GM23338 (cell line): ENCODE results near the gene CH25H. TPM values are rescaled to one million over a fixed set of nuclear protein-coding genes. Genes with fewer than 3 reads are reported as not detected.

Experiments
- ATAC-seq: fragments of 200-7000 bp; cut with Tn5 transposase; 3 replicates; pipeline ENCODE4 v1.9.1; 2020
- DNase-seq: peaks from one replicate; pipeline ENCODE4 v3.0.0-alpha.2; 2015; ENCODE audit warnings: low spot score
- H2AFZ ChIP-seq: fragments of 200-600 bp; sonication (generic); 2 replicates; pipeline ENCODE4 v1.8.0; 2016; ENCODE audit warnings: antibody characterized with exemption, mild to moderate bottlenecking, moderate library complexity
- H3F3A ChIP-seq: fragments of 200-600 bp; sonication (generic); replicated peaks from 2 replicates; pipeline ENCODE4 v1.8.0; 2017; ENCODE audit warnings: antibody characterized with exemption, mixed run types, low read depth
- H3K27ac ChIP-seq: fragments of 200-600 bp; sonication (generic); 2 replicates; pipeline ENCODE4 v1.6.1; 2016; ENCODE audit warnings: low read depth
- H3K27me3 ChIP-seq: fragments of 200-600 bp; sonication (generic); 2 replicates; pipeline ENCODE4 v1.8.0; 2016; ENCODE audit warnings: mild to moderate bottlenecking, mixed run types, moderate library complexity; ENCODE audit not compliant: insufficient read depth
- H3K36me3 ChIP-seq: fragments of 200-600 bp; sonication (generic); 2 replicates; pipeline ENCODE4 v1.8.0; 2016; ENCODE audit warnings: mild to moderate bottlenecking; ENCODE audit not compliant: insufficient read depth
- H3K4me1 ChIP-seq: fragments of 200-600 bp; sonication (generic); 2 replicates; pipeline ENCODE4 v1.8.0; 2016; ENCODE audit warnings: mild to moderate bottlenecking, moderate library complexity; ENCODE audit not compliant: insufficient read depth
- H3K4me2 ChIP-seq: fragments of 200-600 bp; sonication (generic); 2 replicates; pipeline ENCODE4 v1.7.1; 2017; ENCODE audit warnings: mixed run types
- H3K4me3 ChIP-seq: fragments of 200-600 bp; sonication (generic); 2 replicates; pipeline ENCODE4 v1.6.1; 2016; ENCODE audit warnings: mixed run types
- H3K79me2 ChIP-seq: fragments of 200-600 bp; sonication (generic); replicated peaks from 2 replicates; pipeline ENCODE4 v1.8.0; 2017; ENCODE audit warnings: mild to moderate bottlenecking; ENCODE audit not compliant: insufficient read depth
- H3K9me2 ChIP-seq: fragments of 200-600 bp; sonication (generic); 2 replicates; pipeline ENCODE4 v1.8.0; 2017; ENCODE audit not compliant: insufficient read depth
- H4K20me1 ChIP-seq: fragments of 200-600 bp; sonication (generic); replicated peaks from 2 replicates; pipeline ENCODE4 v1.8.0; 2017; ENCODE audit warnings: mild to moderate bottlenecking; ENCODE audit not compliant: insufficient read depth
- H3K27ac Mint-ChIP-seq: 2 replicates; pipeline ENCODE4 v1.8.0; 2020; ENCODE audit warnings: inconsistent platforms, mild to moderate bottlenecking, moderate library complexity, mixed read lengths
- H3K27me3 Mint-ChIP-seq: 3 replicates; pipeline ENCODE4 v1.8.0; 2022; ENCODE audit warnings: low read depth, mild to moderate bottlenecking, moderate library complexity, mixed read lengths, inconsistent platforms; ENCODE audit not compliant: insufficient read depth, poor library complexity
- H3K36me3 Mint-ChIP-seq: 3 replicates; pipeline ENCODE4 v1.8.0; 2021; ENCODE audit warnings: low read depth, mild to moderate bottlenecking, inconsistent platforms, moderate library complexity, mixed read lengths
- H3K4me1 Mint-ChIP-seq: 3 replicates; pipeline ENCODE4 v1.8.0; 2020; ENCODE audit warnings: mild to moderate bottlenecking, inconsistent platforms, mixed read lengths
- H3K4me3 Mint-ChIP-seq: 3 replicates; pipeline ENCODE4 v1.8.0; 2021; ENCODE audit warnings: moderate library complexity, mild to moderate bottlenecking, inconsistent platforms, mixed read lengths
- H3K9me3 Mint-ChIP-seq: 3 replicates; pipeline ENCODE4 v1.8.0; 2020; ENCODE audit warnings: moderate library complexity, mild to moderate bottlenecking, inconsistent platforms, mixed read lengths
- CREB1 ChIP-seq: fragments of 250-450 bp; sonication (Bioruptor Pico); IDR thresholded peaks from 2 replicates; pipeline ENCODE4 v1.5.0; 2020; ENCODE audit warnings: low read depth, mild to moderate bottlenecking, moderate library complexity
- EZH2phosphoT487 ChIP-seq: fragments of 200-600 bp; sonication (generic); IDR thresholded peaks from one replicate; pipeline ENCODE4 v1.8.1; 2018; ENCODE audit warnings: antibody characterized with exemption; ENCODE audit not compliant: unreplicated experiment
- JUNB ChIP-seq: IDR thresholded peaks from one replicate; pipeline ENCODE4 v1.6.1; 2016; ENCODE audit warnings: antibody characterized with exemption; ENCODE audit not compliant: unreplicated experiment
- NANOG ChIP-seq: IDR thresholded peaks from 2 replicates; pipeline ENCODE4 v1.6.1; 2016; ENCODE audit warnings: antibody characterized with exemption, borderline replicate concordance
- POLR2AphosphoS5 ChIP-seq: IDR thresholded peaks from 2 replicates; pipeline ENCODE4 v1.6.1; 2016; ENCODE audit warnings: antibody characterized with exemption, low read depth
- STAT1 ChIP-seq: IDR thresholded peaks from one replicate; pipeline ENCODE4 v1.6.1; 2016; ENCODE audit warnings: antibody characterized with exemption; ENCODE audit not compliant: unreplicated experiment
- ZNF331 ChIP-seq: fragments of 250-450 bp; sonication (Bioruptor Pico); IDR thresholded peaks from 2 replicates; pipeline ENCODE4 v1.5.0; 2020; ENCODE audit warnings: low read depth, mild to moderate bottlenecking, moderate library complexity
- polyA plus RNA-seq: library from polyadenylated mRNA; unstranded; fragments of >200 nt; fragmentation: Nextera tagmentation; extraction: Ambion mirVana; gene quantifications from 2 replicates; pipeline ENCODE4 v1.2.1, GENCODE V29; 2016
- total RNA-seq: library from RNA; depleted of rRNA; stranded (reverse); fragments of >200 nt; shearing (Covaris generic); gene quantifications from 2 replicates; pipeline ENCODE4 v1.2.3, GENCODE V29; 2014
- TF ChIP-seq, protein P1 (sequence below): fragments of 250-450 bp; sonication (Bioruptor Pico); IDR thresholded peaks from 2 replicates; pipeline ENCODE4 v1.5.0; 2020; ENCODE audit warnings: mild to moderate bottlenecking, moderate library complexity
- TF ChIP-seq, protein P2 (sequence below): IDR thresholded peaks from one replicate; pipeline ENCODE4 v1.6.1; 2018; ENCODE audit warnings: antibody characterized with exemption; ENCODE audit not compliant: unreplicated experiment
- TF ChIP-seq, protein P3 (sequence below): IDR thresholded peaks from 2 replicates; pipeline ENCODE4 v1.6.1; 2016; ENCODE audit warnings: antibody characterized with exemption

Gene CH25H
- total and polyA plus RNA-seq, 2 experiments from 2014 or later: 1.3 to 1.7 TPM

DNA sequence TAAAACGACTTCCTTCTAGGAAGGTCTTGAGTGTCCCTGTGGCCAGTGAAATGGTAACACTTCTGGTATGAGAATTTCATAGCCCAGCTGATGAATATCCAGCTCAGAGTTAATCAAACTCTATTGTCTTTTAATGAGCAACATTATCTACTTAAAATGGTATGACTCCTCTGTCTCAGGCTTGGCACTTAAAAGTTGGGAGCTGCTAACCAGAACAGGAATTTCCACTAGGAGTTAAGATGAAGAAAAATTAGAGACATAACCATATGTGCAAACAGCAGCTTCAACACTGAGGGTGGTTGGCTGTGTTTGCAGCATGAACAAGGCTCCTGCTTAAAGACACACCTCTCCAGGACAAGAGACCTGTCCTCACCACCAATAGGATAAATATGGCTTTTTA, 46.8 kb downstream of the CH25H start:
- TF ChIP-seq, protein P1, sequence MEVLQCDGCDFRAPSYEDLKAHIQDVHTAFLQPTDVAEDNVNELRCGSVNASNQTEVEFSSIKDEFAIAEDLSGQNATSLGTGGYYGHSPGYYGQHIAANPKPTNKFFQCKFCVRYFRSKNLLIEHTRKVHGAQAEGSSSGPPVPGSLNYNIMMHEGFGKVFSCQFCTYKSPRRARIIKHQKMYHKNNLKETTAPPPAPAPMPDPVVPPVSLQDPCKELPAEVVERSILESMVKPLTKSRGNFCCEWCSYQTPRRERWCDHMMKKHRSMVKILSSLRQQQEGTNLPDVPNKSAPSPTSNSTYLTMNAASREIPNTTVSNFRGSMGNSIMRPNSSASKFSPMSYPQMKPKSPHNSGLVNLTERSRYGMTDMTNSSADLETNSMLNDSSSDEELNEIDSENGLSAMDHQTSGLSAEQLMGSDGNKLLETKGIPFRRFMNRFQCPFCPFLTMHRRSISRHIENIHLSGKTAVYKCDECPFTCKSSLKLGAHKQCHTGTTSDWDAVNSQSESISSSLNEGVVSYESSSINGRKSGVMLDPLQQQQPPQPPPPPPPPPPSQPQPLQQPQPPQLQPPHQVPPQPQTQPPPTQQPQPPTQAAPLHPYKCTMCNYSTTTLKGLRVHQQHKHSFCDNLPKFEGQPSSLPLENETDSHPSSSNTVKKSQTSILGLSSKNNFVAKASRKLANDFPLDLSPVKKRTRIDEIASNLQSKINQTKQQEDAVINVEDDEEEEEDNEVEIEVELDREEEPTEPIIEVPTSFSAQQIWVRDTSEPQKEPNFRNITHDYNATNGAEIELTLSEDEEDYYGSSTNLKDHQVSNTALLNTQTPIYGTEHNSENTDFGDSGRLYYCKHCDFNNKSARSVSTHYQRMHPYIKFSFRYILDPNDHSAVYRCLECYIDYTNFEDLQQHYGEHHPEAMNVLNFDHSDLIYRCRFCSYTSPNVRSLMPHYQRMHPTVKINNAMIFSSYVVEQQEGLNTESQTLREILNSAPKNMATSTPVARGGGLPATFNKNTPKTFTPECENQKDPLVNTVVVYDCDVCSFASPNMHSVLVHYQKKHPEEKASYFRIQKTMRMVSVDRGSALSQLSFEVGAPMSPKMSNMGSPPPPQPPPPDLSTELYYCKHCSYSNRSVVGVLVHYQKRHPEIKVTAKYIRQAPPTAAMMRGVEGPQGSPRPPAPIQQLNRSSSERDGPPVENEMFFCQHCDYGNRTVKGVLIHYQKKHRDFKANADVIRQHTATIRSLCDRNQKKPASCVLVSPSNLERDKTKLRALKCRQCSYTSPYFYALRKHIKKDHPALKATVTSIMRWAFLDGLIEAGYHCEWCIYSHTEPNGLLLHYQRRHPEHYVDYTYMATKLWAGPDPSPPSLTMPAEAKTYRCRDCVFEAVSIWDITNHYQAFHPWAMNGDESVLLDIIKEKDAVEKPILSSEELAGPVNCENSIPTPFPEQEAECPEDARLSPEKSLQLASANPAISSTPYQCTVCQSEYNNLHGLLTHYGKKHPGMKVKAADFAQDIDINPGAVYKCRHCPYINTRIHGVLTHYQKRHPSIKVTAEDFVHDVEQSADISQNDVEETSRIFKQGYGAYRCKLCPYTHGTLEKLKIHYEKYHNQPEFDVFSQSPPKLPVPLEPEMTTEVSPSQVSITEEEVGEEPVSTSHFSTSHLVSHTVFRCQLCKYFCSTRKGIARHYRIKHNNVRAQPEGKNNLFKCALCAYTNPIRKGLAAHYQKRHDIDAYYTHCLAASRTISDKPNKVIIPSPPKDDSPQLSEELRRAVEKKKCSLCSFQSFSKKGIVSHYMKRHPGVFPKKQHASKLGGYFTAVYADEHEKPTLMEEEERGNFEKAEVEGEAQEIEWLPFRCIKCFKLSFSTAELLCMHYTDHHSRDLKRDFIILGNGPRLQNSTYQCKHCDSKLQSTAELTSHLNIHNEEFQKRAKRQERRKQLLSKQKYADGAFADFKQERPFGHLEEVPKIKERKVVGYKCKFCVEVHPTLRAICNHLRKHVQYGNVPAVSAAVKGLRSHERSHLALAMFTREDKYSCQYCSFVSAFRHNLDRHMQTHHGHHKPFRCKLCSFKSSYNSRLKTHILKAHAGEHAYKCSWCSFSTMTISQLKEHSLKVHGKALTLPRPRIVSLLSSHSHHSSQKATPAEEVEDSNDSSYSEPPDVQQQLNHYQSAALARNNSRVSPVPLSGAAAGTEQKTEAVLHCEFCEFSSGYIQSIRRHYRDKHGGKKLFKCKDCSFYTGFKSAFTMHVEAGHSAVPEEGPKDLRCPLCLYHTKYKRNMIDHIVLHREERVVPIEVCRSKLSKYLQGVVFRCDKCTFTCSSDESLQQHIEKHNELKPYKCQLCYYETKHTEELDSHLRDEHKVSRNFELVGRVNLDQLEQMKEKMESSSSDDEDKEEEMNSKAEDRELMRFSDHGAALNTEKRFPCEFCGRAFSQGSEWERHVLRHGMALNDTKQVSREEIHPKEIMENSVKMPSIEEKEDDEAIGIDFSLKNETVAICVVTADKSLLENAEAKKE (CRISPR knock-in tag): no peak
- TF ChIP-seq STAT1 (no peak), NANOG (no peak)
- H3K27ac Mint-ChIP-seq: no peak overlapping the region
- Histone ChIP-seq H3K4me3 (no peak overlapping the region), H2AFZ (no peak overlapping the region), H3K4me1 (no peaks in the 10 kb centered on the region), H3K79me2 (no peaks in the 10 kb centered on the region), H3K27ac (no peak overlapping the region), H3K9me2 (peaks cover 6% of the 10 kb centered on the region; the same call in 1 of the 2 replicates), H3F3A (no peaks in the 10 kb centered on the region), H4K20me1 (no peaks in the 10 kb centered on the region), H3K36me3 (no peaks in the 10 kb centered on the region), H3K27me3 (no peaks in the 10 kb centered on the region), H3K4me2 (no peak overlapping the region)
- H3K36me3 Mint-ChIP-seq: no peaks in the 10 kb centered on the region
- DNase-seq: no peak
- H3K9me3 Mint-ChIP-seq: no peaks in the 10 kb centered on the region; the same call in 2 of the 3 replicates
- no peak overlapping the region for H3K4me3 Mint-ChIP-seq
- no peak for ATAC-seq
- no peaks in the 10 kb centered on the region for H3K27me3 Mint-ChIP-seq
- H3K4me1 Mint-ChIP-seq: no peaks in the 10 kb centered on the region

DNA sequence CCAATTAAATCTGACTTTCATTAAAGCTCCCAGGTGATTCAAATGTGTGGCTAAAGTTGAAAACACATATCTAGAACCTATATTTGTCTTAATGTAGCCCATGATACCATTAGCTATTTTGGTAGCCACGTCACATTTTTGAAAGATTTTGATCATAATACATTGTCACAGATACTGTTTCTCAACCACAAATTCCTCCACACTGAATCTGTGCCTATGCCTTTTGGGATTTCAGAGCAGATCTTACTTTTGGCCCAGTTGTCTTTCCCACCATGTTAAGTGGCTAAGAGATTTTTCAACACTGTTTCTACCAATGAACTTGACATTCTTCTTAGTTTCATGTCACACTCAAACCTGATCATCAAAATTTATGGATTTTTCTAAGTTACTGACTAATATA, 47.4 kb downstream of the CH25H start:
- no peaks in the 10 kb centered on the region for H3K4me1 Mint-ChIP-seq
- H3K27ac Mint-ChIP-seq: no peak overlapping the region
- no peak for TF ChIP-seq EZH2phosphoT487
- no peak for TF ChIP-seq POLR2AphosphoS5
- TF ChIP-seq, protein P2, sequence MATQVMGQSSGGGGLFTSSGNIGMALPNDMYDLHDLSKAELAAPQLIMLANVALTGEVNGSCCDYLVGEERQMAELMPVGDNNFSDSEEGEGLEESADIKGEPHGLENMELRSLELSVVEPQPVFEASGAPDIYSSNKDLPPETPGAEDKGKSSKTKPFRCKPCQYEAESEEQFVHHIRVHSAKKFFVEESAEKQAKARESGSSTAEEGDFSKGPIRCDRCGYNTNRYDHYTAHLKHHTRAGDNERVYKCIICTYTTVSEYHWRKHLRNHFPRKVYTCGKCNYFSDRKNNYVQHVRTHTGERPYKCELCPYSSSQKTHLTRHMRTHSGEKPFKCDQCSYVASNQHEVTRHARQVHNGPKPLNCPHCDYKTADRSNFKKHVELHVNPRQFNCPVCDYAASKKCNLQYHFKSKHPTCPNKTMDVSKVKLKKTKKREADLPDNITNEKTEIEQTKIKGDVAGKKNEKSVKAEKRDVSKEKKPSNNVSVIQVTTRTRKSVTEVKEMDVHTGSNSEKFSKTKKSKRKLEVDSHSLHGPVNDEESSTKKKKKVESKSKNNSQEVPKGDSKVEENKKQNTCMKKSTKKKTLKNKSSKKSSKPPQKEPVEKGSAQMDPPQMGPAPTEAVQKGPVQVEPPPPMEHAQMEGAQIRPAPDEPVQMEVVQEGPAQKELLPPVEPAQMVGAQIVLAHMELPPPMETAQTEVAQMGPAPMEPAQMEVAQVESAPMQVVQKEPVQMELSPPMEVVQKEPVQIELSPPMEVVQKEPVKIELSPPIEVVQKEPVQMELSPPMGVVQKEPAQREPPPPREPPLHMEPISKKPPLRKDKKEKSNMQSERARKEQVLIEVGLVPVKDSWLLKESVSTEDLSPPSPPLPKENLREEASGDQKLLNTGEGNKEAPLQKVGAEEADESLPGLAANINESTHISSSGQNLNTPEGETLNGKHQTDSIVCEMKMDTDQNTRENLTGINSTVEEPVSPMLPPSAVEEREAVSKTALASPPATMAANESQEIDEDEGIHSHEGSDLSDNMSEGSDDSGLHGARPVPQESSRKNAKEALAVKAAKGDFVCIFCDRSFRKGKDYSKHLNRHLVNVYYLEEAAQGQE: no peak
- no peak for TF ChIP-seq JUNB
- TF ChIP-seq ZNF331 (CRISPR knock-in tag): no peak
- TF ChIP-seq CREB1 (CRISPR knock-in tag): no peak
- no peak for TF ChIP-seq STAT1
- TF ChIP-seq, protein P3, sequence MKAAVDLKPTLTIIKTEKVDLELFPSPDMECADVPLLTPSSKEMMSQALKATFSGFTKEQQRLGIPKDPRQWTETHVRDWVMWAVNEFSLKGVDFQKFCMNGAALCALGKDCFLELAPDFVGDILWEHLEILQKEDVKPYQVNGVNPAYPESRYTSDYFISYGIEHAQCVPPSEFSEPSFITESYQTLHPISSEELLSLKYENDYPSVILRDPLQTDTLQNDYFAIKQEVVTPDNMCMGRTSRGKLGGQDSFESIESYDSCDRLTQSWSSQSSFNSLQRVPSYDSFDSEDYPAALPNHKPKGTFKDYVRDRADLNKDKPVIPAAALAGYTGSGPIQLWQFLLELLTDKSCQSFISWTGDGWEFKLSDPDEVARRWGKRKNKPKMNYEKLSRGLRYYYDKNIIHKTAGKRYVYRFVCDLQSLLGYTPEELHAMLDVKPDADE: no peak

More for the DNA sequence above, 47.4 kb downstream of the CH25H start:
- H3K9me3 Mint-ChIP-seq: no peaks in the 10 kb centered on the region; the same call in 2 of the 3 replicates
- H3K9me2 ChIP-seq: peaks cover 4% of the 10 kb centered on the region; the same call in 1 of the 2 replicates
- no peaks in the 10 kb centered on the region for H3K36me3 ChIP-seq
- no peaks in the 10 kb centered on the region for H3K27me3 ChIP-seq
- no peaks in the 10 kb centered on the region for H3F3A ChIP-seq
- no peaks in the 10 kb centered on the region for H3K27me3 Mint-ChIP-seq
- H4K20me1 ChIP-seq: no peaks in the 10 kb centered on the region
- H2AFZ ChIP-seq: peak overlapping the region; percentile 12; the same call in 1 of the 2 replicates
- H3K4me1 ChIP-seq: no peaks in the 10 kb centered on the region
- H3K79me2 ChIP-seq: no peaks in the 10 kb centered on the region
- no peak overlapping the region for H3K4me2 ChIP-seq
- H3K36me3 Mint-ChIP-seq: no peaks in the 10 kb centered on the region
- H3K4me3 Mint-ChIP-seq: no peak overlapping the region
- ATAC-seq: no peak
- no peak overlapping the region for H3K4me3 ChIP-seq
- DNase-seq: no peak
- no peak overlapping the region for H3K27ac ChIP-seq
